ENCODE data around the gene NSUN7.

GRCh38 chr4:40731361-40731760 lies 18.4 kb upstream of the NSUN7 start:
- TF ChIP-seq CTCF (conservative IDR thresholded peaks at IDR 0.05; ENCODE audit: low read length) (no peak), EZH2phosphoT487 (IDR thresholded peaks at IDR 0.05; ENCODE audit: borderline replicate concordance) (no peak)

All from Loucy (cell line).